GM23338 (cell line): ENCODE data around the gene JARID2. TPM values are rescaled to one million over a fixed set of nuclear protein-coding genes. Genes with fewer than 3 reads are reported as not detected.

Experiments
- ATAC-seq: fragments of 200-7000 bp; cut with Tn5 transposase; 3 replicates; pipeline ENCODE4 v1.9.1; 2020
- DNase-seq: peaks from one replicate; pipeline ENCODE4 v3.0.0-alpha.2; 2015; ENCODE audit warnings: low spot score
- H2AFZ ChIP-seq: fragments of 200-600 bp; sonication (generic); 2 replicates; pipeline ENCODE4 v1.8.0; 2016; ENCODE audit warnings: antibody characterized with exemption, mild to moderate bottlenecking, moderate library complexity
- H3F3A ChIP-seq: fragments of 200-600 bp; sonication (generic); replicated peaks from 2 replicates; pipeline ENCODE4 v1.8.0; 2017; ENCODE audit warnings: antibody characterized with exemption, mixed run types, low read depth
- H3K27ac ChIP-seq: fragments of 200-600 bp; sonication (generic); 2 replicates; pipeline ENCODE4 v1.6.1; 2016; ENCODE audit warnings: low read depth
- H3K27me3 ChIP-seq: fragments of 200-600 bp; sonication (generic); 2 replicates; pipeline ENCODE4 v1.8.0; 2016; ENCODE audit warnings: mild to moderate bottlenecking, mixed run types, moderate library complexity; ENCODE audit not compliant: insufficient read depth
- H3K36me3 ChIP-seq: fragments of 200-600 bp; sonication (generic); 2 replicates; pipeline ENCODE4 v1.8.0; 2016; ENCODE audit warnings: mild to moderate bottlenecking; ENCODE audit not compliant: insufficient read depth
- H3K4me1 ChIP-seq: fragments of 200-600 bp; sonication (generic); 2 replicates; pipeline ENCODE4 v1.8.0; 2016; ENCODE audit warnings: mild to moderate bottlenecking, moderate library complexity; ENCODE audit not compliant: insufficient read depth
- H3K4me2 ChIP-seq: fragments of 200-600 bp; sonication (generic); 2 replicates; pipeline ENCODE4 v1.7.1; 2017; ENCODE audit warnings: mixed run types
- H3K4me3 ChIP-seq: fragments of 200-600 bp; sonication (generic); 2 replicates; pipeline ENCODE4 v1.6.1; 2016; ENCODE audit warnings: mixed run types
- H3K79me2 ChIP-seq: fragments of 200-600 bp; sonication (generic); replicated peaks from 2 replicates; pipeline ENCODE4 v1.8.0; 2017; ENCODE audit warnings: mild to moderate bottlenecking; ENCODE audit not compliant: insufficient read depth
- H3K9me2 ChIP-seq: fragments of 200-600 bp; sonication (generic); 2 replicates; pipeline ENCODE4 v1.8.0; 2017; ENCODE audit not compliant: insufficient read depth
- H4K20me1 ChIP-seq: fragments of 200-600 bp; sonication (generic); replicated peaks from 2 replicates; pipeline ENCODE4 v1.8.0; 2017; ENCODE audit warnings: mild to moderate bottlenecking; ENCODE audit not compliant: insufficient read depth
- H3K27ac Mint-ChIP-seq: 2 replicates; pipeline ENCODE4 v1.8.0; 2020; ENCODE audit warnings: inconsistent platforms, mild to moderate bottlenecking, moderate library complexity, mixed read lengths
- H3K27me3 Mint-ChIP-seq: 3 replicates; pipeline ENCODE4 v1.8.0; 2022; ENCODE audit warnings: low read depth, mild to moderate bottlenecking, moderate library complexity, mixed read lengths, inconsistent platforms; ENCODE audit not compliant: insufficient read depth, poor library complexity
- H3K36me3 Mint-ChIP-seq: 3 replicates; pipeline ENCODE4 v1.8.0; 2021; ENCODE audit warnings: low read depth, mild to moderate bottlenecking, inconsistent platforms, moderate library complexity, mixed read lengths
- H3K4me1 Mint-ChIP-seq: 3 replicates; pipeline ENCODE4 v1.8.0; 2020; ENCODE audit warnings: mild to moderate bottlenecking, inconsistent platforms, mixed read lengths
- H3K4me3 Mint-ChIP-seq: 3 replicates; pipeline ENCODE4 v1.8.0; 2021; ENCODE audit warnings: moderate library complexity, mild to moderate bottlenecking, inconsistent platforms, mixed read lengths
- H3K9me3 Mint-ChIP-seq: 3 replicates; pipeline ENCODE4 v1.8.0; 2020; ENCODE audit warnings: moderate library complexity, mild to moderate bottlenecking, inconsistent platforms, mixed read lengths
- ETS1 ChIP-seq: IDR thresholded peaks from 2 replicates; pipeline ENCODE4 v1.6.1; 2016; ENCODE audit warnings: antibody characterized with exemption
- POLR2AphosphoS5 ChIP-seq: IDR thresholded peaks from 2 replicates; pipeline ENCODE4 v1.6.1; 2016; ENCODE audit warnings: antibody characterized with exemption, low read depth
- REST ChIP-seq: IDR thresholded peaks from one replicate; pipeline ENCODE4 v1.6.1; 2018; ENCODE audit warnings: antibody characterized with exemption; ENCODE audit not compliant: unreplicated experiment
- ZNF114 ChIP-seq: fragments of 250-450 bp; sonication (Bioruptor Pico); IDR thresholded peaks from 2 replicates; pipeline ENCODE4 v1.5.0; 2020; ENCODE audit warnings: mild to moderate bottlenecking, moderate library complexity
- polyA plus RNA-seq: library from polyadenylated mRNA; unstranded; fragments of >200 nt; fragmentation: Nextera tagmentation; extraction: Ambion mirVana; gene quantifications from 2 replicates; pipeline ENCODE4 v1.2.1, GENCODE V29; 2016
- total RNA-seq: library from RNA; depleted of rRNA; stranded (reverse); fragments of >200 nt; shearing (Covaris generic); gene quantifications from 2 replicates; pipeline ENCODE4 v1.2.3, GENCODE V29; 2014
- TF ChIP-seq, protein P1 (sequence below), 2 experiments: fragments of 200-600 bp in 1 of 2; sonication (generic) in 1 of 2; conservative IDR thresholded peaks; 2 replicates each; pipeline versions ENCODE4 v1.5.1 to v1.6.1; 2016 to 2017; ENCODE audit warnings: antibody characterized with exemption in 2 of 2, low read depth in 2 of 2, mild to moderate bottlenecking in 2 of 2, moderate library complexity in 1 of 2
- TF ChIP-seq, protein P2 (sequence below): fragments of 250-450 bp; sonication (Bioruptor Pico); IDR thresholded peaks from 2 replicates; pipeline ENCODE4 v1.5.0; 2020; ENCODE audit warnings: mild to moderate bottlenecking, moderate library complexity

The JARID2 gene
- total and polyA plus RNA-seq, 2 experiments from 2014 or later: 92.8 to 196 TPM

DNA sequence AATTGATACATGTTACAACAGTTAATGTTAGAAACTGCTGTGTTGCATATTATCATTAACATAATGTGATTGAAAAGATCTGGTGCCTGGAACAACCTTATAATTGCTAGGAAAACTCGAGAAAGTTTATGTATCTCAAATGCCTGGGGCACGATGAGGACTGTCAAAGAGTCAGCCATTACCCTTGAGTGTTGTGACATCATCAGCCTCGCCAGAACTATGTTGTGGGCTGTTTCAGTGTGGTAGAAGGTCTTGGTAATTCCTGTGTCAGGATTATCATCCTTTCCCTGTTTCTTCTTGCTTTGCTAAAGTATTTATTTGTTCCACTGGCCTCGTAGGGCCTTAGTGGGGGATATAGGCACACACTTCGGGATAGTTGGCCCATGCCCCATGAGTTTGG lies 231.9 kb downstream of the JARID2 start:
- Histone ChIP-seq H3K79me2 (peaks cover 100% of the 10 kb centered on the region), H3K27me3 (no peaks in the 10 kb centered on the region), H3F3A (peaks cover 8% of the 10 kb centered on the region; the same call in 1 of the 2 replicates), H3K9me2 (no peaks in the 10 kb centered on the region), H4K20me1 (peaks cover 95% of the 10 kb centered on the region), H2AFZ (no peak overlapping the region), H3K4me1 (peaks cover 90% of the 10 kb centered on the region), H3K27ac (no peak overlapping the region), H3K36me3 (peaks cover 13% of the 10 kb centered on the region), H3K4me3 (no peak overlapping the region), H3K4me2 (no peak overlapping the region)
- TF ChIP-seq ZNF114 (CRISPR knock-in tag) (no peak), POLR2AphosphoS5 (peak; percentile 41; the same call in 1 of the 2 replicates), REST (no peak), ETS1 (no peak)
- TF ChIP-seq, protein P1, sequence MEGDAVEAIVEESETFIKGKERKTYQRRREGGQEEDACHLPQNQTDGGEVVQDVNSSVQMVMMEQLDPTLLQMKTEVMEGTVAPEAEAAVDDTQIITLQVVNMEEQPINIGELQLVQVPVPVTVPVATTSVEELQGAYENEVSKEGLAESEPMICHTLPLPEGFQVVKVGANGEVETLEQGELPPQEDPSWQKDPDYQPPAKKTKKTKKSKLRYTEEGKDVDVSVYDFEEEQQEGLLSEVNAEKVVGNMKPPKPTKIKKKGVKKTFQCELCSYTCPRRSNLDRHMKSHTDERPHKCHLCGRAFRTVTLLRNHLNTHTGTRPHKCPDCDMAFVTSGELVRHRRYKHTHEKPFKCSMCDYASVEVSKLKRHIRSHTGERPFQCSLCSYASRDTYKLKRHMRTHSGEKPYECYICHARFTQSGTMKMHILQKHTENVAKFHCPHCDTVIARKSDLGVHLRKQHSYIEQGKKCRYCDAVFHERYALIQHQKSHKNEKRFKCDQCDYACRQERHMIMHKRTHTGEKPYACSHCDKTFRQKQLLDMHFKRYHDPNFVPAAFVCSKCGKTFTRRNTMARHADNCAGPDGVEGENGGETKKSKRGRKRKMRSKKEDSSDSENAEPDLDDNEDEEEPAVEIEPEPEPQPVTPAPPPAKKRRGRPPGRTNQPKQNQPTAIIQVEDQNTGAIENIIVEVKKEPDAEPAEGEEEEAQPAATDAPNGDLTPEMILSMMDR (conservative IDR thresholded peaks at IDR 0.05; ENCODE audit: low read depth in 2 of 2): no peak
- TF ChIP-seq, protein P2, sequence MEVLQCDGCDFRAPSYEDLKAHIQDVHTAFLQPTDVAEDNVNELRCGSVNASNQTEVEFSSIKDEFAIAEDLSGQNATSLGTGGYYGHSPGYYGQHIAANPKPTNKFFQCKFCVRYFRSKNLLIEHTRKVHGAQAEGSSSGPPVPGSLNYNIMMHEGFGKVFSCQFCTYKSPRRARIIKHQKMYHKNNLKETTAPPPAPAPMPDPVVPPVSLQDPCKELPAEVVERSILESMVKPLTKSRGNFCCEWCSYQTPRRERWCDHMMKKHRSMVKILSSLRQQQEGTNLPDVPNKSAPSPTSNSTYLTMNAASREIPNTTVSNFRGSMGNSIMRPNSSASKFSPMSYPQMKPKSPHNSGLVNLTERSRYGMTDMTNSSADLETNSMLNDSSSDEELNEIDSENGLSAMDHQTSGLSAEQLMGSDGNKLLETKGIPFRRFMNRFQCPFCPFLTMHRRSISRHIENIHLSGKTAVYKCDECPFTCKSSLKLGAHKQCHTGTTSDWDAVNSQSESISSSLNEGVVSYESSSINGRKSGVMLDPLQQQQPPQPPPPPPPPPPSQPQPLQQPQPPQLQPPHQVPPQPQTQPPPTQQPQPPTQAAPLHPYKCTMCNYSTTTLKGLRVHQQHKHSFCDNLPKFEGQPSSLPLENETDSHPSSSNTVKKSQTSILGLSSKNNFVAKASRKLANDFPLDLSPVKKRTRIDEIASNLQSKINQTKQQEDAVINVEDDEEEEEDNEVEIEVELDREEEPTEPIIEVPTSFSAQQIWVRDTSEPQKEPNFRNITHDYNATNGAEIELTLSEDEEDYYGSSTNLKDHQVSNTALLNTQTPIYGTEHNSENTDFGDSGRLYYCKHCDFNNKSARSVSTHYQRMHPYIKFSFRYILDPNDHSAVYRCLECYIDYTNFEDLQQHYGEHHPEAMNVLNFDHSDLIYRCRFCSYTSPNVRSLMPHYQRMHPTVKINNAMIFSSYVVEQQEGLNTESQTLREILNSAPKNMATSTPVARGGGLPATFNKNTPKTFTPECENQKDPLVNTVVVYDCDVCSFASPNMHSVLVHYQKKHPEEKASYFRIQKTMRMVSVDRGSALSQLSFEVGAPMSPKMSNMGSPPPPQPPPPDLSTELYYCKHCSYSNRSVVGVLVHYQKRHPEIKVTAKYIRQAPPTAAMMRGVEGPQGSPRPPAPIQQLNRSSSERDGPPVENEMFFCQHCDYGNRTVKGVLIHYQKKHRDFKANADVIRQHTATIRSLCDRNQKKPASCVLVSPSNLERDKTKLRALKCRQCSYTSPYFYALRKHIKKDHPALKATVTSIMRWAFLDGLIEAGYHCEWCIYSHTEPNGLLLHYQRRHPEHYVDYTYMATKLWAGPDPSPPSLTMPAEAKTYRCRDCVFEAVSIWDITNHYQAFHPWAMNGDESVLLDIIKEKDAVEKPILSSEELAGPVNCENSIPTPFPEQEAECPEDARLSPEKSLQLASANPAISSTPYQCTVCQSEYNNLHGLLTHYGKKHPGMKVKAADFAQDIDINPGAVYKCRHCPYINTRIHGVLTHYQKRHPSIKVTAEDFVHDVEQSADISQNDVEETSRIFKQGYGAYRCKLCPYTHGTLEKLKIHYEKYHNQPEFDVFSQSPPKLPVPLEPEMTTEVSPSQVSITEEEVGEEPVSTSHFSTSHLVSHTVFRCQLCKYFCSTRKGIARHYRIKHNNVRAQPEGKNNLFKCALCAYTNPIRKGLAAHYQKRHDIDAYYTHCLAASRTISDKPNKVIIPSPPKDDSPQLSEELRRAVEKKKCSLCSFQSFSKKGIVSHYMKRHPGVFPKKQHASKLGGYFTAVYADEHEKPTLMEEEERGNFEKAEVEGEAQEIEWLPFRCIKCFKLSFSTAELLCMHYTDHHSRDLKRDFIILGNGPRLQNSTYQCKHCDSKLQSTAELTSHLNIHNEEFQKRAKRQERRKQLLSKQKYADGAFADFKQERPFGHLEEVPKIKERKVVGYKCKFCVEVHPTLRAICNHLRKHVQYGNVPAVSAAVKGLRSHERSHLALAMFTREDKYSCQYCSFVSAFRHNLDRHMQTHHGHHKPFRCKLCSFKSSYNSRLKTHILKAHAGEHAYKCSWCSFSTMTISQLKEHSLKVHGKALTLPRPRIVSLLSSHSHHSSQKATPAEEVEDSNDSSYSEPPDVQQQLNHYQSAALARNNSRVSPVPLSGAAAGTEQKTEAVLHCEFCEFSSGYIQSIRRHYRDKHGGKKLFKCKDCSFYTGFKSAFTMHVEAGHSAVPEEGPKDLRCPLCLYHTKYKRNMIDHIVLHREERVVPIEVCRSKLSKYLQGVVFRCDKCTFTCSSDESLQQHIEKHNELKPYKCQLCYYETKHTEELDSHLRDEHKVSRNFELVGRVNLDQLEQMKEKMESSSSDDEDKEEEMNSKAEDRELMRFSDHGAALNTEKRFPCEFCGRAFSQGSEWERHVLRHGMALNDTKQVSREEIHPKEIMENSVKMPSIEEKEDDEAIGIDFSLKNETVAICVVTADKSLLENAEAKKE (CRISPR knock-in tag): no peak
- peaks cover 42% of the 10 kb centered on the region for H3K36me3 Mint-ChIP-seq
- peaks cover 41% of the 10 kb centered on the region for H3K27me3 Mint-ChIP-seq
- no peak overlapping the region for H3K27ac Mint-ChIP-seq
- H3K4me3 Mint-ChIP-seq: no peak overlapping the region
- DNase-seq: no peak
- no peak for ATAC-seq
- H3K4me1 Mint-ChIP-seq: peaks cover 90% of the 10 kb centered on the region
- no peaks in the 10 kb centered on the region for H3K9me3 Mint-ChIP-seq
